NOMO-1 treated with DMSO at 0.1 percent for 48 hours (cell line): Measurements from ENCODE around the gene ENSA.
A peak's percentile ranks its signal among the peaks of the same experiment; 100 is the strongest.
"Not testable (repeated sequence)": the region's sequence is repeated elsewhere in the genome, so short reads cannot be mapped to it uniquely, and the experiment has no call there.

ENCODE experiments used
- DNase-seq: peaks from one replicate; lab custom pipeline; 2025; ENCODE audit not compliant: unreplicated experiment; lab: John Stamatoyannopoulos, UW

The ENSA gene

GRCh38 chr1:150622303-150622975 lies 7.0 kb downstream of the ENSA start:
- DNase-seq = no peak

DNA sequence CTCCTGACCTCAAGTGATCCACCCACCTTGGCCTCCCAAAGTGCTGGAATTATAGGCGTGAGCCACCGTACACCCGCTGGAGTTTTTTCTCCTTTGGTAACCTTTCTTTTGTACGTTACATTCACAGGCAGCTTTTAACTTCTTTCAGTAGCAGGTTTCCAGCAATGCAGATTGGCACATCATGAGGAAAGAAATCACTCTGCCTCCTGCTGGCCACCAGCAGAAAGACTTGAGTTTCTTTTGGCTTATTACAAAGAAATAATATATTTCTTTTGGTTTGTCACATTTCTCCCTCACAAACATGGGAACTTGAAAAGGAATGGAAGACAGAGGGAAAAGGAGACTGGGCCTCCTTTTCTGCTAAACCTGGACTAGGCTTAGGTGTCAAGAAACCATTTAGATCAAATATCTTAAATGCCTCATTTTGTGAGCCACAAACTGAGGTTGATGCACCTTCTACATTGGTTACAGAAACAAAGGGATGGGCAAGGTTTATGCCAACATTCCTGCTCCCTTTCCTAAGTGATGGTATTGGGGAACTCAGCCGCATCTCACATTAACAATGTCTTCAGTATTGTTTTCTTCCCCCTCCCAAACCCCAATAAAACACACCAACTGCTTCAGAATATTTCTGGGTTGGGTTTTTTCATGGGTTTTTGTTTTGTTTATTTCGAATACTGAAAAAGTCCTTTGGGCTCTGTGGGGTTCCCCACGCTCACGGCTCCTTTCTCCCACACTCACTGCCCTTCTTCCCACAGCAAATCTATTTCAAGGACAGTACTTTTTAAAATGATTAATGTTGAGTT lies 7.7 kb downstream of the ENSA start:
- DNase-seq = peak; percentile 61

DNA sequence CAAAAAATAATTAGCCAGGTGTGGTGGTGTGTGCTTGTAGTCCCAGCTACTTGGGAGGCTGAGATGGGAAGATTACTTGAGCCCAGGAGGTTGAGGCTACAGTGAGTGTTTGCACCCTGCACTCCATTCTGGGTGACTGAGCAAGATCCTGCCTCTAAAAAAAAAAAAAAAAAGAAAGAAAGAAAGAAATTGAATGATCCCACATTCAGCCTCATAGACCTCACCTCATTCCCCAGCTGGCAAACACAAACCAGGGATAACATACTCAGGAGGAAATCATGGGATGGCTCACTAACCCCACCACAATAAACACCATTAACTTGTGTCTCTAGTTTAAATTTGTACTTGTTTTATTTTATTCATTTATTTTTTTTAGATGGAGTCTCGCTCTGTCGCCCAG lies 8.5 kb downstream of the ENSA start:
- DNase-seq = no peak

DNA sequence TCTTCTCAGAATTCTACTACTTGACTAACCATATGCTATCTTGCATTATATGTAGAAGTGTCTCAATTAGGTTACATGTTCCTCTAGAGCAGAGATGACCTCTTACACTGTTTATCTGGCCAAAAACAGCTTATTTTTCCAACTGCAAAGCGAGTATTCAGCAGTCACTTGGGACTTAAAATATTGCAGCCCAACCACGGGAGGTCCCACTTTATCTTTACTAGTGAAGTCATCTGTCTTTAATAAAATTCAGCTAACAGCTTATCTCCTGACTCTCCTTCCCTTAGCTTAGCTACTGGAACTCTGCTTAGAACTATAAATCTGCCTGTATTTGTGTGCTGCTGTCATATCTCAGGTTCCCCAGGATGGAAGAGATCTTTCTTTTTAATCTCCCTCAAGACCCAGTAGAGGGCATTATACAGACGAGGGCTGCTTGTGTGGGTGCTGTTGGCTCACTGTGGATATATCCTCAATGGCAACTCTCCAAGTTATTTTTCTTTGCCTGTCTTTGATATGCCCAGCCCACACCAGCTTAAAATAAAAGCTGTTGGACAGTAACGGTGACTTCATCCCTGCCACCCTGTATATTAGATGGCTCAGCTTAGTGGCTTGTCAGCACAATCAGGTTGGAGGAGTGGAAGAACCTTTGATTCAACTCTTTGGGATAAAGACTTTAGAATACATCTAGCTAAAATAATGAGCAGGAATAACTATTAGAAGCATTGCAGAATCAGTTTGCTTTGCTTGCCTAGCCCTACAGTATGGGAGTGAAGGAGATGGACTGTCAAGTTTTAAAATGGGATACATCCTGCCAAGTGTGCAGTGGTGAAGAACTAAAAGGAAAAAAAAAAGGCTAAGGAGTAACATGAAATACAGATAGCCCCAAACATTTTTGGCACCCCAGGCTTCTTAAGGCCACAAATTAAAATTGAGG lies 9.6 kb downstream of the ENSA start:
- no peak for DNase-seq

GRCh38 chr1:150615346-150616201 lies 13.8 kb downstream of the ENSA start:
- no peak for DNase-seq

- peak; percentile 98 for DNase-seq
Observed at GRCh38 chr1:150613061-150613920, 16.1 kb downstream of the ENSA start.

DNA sequence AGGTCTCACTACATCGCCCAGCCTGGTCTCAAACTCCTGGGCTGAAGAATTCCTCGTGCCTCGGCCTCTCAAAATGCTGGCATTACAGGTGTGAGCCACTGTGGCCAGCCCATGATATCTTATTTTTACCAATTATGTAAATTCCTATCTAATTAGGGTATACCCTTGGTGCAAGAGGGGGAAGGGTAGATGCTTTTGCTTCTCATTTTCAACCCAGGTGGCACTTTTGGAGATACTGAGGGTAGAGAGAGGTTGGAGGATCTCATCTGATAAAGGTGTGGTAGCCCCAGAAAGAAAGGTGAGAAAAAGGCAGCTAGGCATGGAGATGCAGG lies 17.4 kb downstream of the ENSA start:
- DNase-seq = no peak

DNA sequence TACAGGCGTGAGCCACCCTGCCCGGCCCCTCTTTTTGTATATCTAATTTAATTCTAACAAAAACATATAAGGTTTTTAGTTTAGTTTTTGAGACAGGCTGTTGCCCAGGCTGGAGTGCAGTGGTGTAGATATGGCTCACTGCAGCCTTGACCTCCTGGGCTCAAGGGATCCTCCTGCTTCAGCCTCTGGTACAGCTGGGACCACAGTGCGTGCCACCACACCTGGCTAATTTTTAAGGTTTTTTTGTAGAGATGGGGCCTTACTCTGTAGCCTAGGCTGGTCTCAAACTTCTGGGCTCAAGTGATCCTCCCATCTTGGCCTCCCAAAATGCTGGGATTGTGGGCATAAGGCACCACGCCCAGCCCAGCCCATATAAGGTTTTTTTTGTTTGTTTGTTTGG lies 18.8 kb downstream of the ENSA start:
- no peak for DNase-seq

- DNase-seq = no peak
Observed at GRCh38 chr1:150609732-150610131, 19.7 kb downstream of the ENSA start.

GRCh38 chr1:150606463-150607142 lies 22.8 kb downstream of the ENSA start:
- no peak for DNase-seq

DNA sequence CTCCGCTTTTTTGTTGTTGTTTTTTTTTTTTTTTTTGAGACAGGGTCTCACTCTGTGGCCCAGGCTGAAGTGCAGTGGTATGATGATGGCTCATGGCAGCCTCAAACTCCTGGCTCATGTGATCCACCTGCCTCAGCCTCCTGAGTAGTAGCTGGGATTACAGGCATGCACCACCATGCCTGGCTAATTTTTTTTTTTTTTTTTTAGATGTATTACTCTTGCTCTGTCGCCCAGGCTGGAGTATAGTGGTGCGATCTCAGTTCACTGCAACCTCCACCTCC lies 24.0 kb downstream of the ENSA start:
- DNase-seq = not testable (repeated sequence)

DNA sequence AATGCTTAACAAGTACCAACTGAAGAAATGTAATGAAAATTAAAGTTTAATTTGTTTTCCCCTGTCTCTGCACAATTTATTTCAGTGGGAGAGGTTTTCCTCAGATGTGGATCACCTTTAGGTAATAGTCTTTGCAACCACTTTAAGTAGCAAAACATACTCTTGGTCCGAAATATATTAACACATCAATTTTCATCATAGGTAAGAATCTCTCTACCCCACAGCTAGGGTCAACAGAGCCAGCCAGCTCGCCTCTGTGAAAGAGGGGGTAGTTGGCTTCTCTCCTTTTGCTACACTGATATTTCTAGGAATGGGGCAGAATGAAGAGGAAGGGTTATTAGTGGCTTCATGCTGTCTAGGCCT lies 25.2 kb downstream of the ENSA start:
- DNase-seq = no peak

- no peak for DNase-seq
Observed at GRCh38 chr1:150603711-150604110, 25.7 kb downstream of the ENSA start.

- DNase-seq = not testable (repeated sequence)
Observed at GRCh38 chr1:150602372-150602771, 27.0 kb downstream of the ENSA start.

GRCh38 chr1:150601540-150601939 lies 27.9 kb downstream of the ENSA start:
- DNase-seq = no peak

DNA sequence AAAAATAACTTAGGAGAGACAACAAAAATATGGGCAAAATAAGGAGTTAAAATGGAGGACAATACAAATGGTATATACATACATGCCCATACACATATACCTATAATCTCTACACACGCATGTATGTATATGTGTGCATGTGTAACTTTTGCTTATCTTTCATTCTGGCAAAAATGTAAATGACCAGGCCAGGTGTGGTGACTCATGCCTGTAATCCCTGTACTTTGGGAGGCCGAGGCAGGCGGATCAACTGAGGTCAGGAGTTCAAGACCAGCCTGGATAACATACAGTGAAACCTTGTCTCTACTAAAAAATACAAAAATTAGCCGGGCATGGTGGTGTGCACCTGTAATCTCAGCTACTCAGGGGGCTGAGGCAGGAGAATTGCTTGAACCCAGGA lies 31.1 kb downstream of the ENSA start:
- not testable (repeated sequence) for DNase-seq

DNA sequence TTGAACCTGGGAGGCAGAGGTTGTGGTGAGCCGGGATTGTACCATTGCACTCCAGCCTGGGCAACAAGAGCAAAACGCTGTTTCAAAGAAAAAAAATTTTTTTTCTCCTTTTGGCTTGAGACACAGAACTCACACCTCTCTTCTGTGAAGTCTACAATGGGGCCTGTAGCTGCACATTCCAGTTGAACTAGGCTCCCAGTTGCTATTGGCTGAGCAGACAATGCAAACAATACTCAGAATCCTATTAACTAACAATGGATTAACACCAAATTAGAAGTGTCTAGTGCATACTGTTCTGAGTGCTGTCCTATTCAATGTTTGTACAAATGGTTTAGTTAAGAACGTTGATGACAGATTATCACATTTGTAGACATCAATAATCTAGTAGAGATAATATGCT lies 32.4 kb downstream of the ENSA start:
- DNase-seq = no peak

DNA sequence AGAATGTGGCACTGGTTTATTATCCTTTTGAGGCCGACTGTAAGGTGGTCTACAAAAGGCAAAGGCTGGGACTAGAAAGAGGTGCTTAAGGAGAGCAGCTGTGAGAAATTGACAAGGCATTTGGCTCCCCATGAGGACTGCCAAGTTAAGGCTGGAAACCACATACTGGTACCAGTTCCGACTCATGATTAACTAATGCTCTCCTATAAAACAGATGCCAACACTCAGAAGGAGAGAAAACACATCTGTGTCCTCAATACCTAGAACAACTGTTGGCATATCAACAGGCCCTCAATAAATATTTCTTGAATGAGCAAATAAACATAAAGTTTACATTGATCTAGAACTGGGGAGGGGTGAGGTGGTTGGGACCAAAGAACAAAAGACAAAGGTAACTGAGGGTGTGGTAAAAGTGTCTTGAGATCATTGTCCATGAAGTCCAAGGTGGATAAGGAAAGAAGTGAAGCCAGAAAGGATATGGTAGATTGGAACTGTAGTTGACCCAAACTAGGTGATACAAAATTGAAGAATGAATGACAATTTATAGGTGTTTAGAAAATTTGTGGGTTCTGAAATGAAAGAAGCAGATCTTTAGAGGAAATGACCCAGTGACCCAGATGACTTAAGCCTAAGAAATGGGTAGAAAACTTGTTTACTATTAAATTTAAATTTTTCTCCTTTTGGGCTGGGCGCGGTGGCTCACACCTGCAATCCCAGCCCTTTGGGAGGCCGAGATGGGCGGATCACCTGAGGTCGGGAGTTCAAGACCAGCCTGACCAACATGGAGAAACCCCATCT lies 33.1 kb downstream of the ENSA start:
- DNase-seq = no peak

- no peak for DNase-seq
Observed at GRCh38 chr1:150582371-150582770, 47.0 kb downstream of the ENSA start.
